Measurements from ENCODE around the gene REXO1. TPM values are rescaled to one million over a fixed set of nuclear protein-coding genes. Genes with fewer than 3 reads are reported as not detected.
A peak's percentile ranks its signal among the peaks of the same experiment; 100 is the strongest.

The REXO1 gene
- total RNA-seq, 2 donors from 2014 or later: 18.2 to 24.5 TPM

- no peak for TF ChIP-seq CTCF (IDR thresholded peaks at IDR 0.05)
- H3K27ac ChIP-seq: no peak overlapping the region
- no peaks in the 10 kb centered on the region for H3K36me3 ChIP-seq
These were observed 11.1 kb upstream of the REXO1 start for GRCh38 chr19:1859331-1859781.

GRCh38 chr19:1858412-1859081 lies 10.3 kb upstream of the REXO1 start:
- Histone ChIP-seq H3K27ac (no peak overlapping the region), H3K36me3 (no peaks in the 10 kb centered on the region), H3K4me1 (ENCODE audit: control insufficient read depth in 1 of 2, low read depth in 2 of 2) (peaks cover 47 to 71% of the 10 kb centered on the region in 2 donors), H3K27me3 (replicated peaks; ENCODE audit: insufficient read depth) (no peaks in the 10 kb centered on the region), H3K4me3 (no peak overlapping the region), H3K9me3 (no peaks in the 10 kb centered on the region)
- DNase-seq (ENCODE audit: low spot score) (no peak), ATAC-seq (ENCODE audit: insufficient number of reproducible peaks, low FRiP score, low read depth) (no peak)
- no peak for TF ChIP-seq CTCF (IDR thresholded peaks at IDR 0.05)

More at GRCh38 chr19:1859331-1859781, 11.1 kb upstream of the REXO1 start:
- no peak overlapping the region for H3K4me3 ChIP-seq
- H3K4me1 ChIP-seq (ENCODE audit: control insufficient read depth in 1 of 2, low read depth in 2 of 2): peaks cover 45 to 65% of the 10 kb centered on the region in 2 donors
- H3K27me3 ChIP-seq (replicated peaks; ENCODE audit: insufficient read depth): no peaks in the 10 kb centered on the region
- no peak for DNase-seq (ENCODE audit: low spot score)
- no peaks in the 10 kb centered on the region for H3K9me3 ChIP-seq
- no peak for ATAC-seq (ENCODE audit: insufficient number of reproducible peaks, low FRiP score, low read depth)

- no peaks in the 10 kb centered on the region for H3K27me3 ChIP-seq (replicated peaks; ENCODE audit: insufficient read depth)
- DNase-seq (ENCODE audit: low spot score): no peak
- H3K9me3 ChIP-seq: no peaks in the 10 kb centered on the region
- H3K27ac ChIP-seq: peak overlapping the region; percentile 38 to 75
- peak overlapping the region; percentile 68 for H3K4me3 ChIP-seq
- no peak for TF ChIP-seq CTCF (IDR thresholded peaks at IDR 0.05)
- H3K4me1 ChIP-seq (ENCODE audit: control insufficient read depth in 1 of 2, low read depth in 2 of 2): peaks cover 52 to 73% of the 10 kb centered on the region in 2 donors
- no peaks in the 10 kb centered on the region for H3K36me3 ChIP-seq
- no peak for ATAC-seq (ENCODE audit: insufficient number of reproducible peaks, low FRiP score, low read depth)
These were observed 9.5 kb upstream of the REXO1 start for GRCh38 chr19:1857648-1858326.

DNA sequence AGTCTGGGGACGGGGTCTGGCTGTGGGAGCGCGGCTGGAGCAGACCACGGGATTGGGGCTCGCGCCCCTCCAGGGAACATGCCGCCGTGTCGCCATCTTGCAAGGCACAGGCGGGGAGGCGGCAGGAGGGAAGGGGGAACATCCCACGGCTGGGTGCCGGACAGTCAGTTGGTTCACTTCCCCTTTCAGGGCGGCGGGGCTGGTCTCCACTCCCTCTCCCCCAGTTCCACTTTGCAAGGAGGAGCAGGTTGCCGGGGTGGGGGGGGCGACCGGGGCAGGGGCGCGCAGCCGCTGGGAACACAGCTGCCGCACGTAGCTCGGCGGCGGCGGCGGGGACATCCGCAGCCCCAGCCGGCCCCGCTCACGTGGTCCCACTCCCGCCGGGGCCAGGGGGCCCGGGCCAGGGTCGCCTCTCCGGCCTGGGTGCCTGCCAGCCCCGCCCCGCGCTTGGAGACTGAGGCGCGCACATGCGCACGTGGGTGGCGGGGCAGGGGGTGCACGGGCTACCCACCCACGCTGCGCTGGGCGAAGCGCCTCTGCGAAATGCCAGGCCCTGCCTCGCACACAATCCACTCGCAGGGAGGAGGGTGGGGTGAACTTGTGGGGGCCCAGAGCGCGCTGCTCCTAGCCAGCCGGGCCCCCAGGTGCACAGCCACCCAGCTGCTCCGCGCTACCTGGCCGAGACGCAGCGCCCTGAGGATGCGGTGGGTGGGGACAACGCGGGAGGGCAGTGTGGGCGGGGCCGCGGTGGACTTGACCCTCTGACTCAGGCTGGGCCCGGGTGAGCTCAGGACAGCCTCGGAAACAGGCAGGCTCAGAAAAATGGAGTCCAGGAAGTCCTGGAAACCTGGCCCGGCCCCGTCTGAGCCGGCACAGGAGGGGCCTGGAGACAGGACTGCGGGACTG lies 8.7 kb upstream of the REXO1 start:
- DNase-seq (ENCODE audit: low spot score) (peak; percentile 54), ATAC-seq (ENCODE audit: insufficient number of reproducible peaks, low FRiP score, low read depth) (peak; percentile 5)
- H3K27ac ChIP-seq: peak overlapping the region; percentile 53 to 75
- no peaks in the 10 kb centered on the region for H3K27me3 ChIP-seq (replicated peaks; ENCODE audit: insufficient read depth)
- no peak for TF ChIP-seq CTCF (IDR thresholded peaks at IDR 0.05)
- peak overlapping the region; percentile 68 for H3K4me3 ChIP-seq
- H3K9me3 ChIP-seq: no peaks in the 10 kb centered on the region
- peaks cover 46 to 67% of the 10 kb centered on the region in 2 donors for H3K4me1 ChIP-seq (ENCODE audit: control insufficient read depth in 1 of 2, low read depth in 2 of 2)
- no peaks in the 10 kb centered on the region for H3K36me3 ChIP-seq

DNA sequence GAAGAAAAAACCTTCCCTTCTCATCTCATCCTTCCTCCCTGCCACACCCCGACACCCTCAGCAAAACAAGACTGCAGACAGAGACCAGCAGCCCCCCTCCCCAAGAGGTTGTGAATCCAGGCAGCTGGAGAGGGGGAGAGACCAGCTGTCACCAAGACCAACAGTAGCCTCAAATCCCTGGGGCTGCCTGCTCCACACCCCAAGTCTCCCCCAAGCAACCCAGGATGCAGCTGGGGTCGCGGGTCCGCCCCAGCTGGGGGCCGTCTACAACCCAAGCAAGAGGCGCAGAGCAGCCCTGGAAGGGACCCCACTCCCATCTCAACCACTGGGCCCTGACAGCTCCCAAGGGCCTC lies 8.0 kb upstream of the REXO1 start:
- Histone ChIP-seq H3K36me3 (no peaks in the 10 kb centered on the region), H3K4me3 (peak overlapping the region; percentile 68), H3K4me1 (ENCODE audit: control insufficient read depth in 1 of 2, low read depth in 2 of 2) (peaks cover 40 to 61% of the 10 kb centered on the region in 2 donors), H3K9me3 (no peaks in the 10 kb centered on the region), H3K27me3 (replicated peaks; ENCODE audit: insufficient read depth) (no peaks in the 10 kb centered on the region), H3K27ac (peak overlapping the region; percentile 53 to 75)
- no peak for TF ChIP-seq CTCF (IDR thresholded peaks at IDR 0.05)
- ATAC-seq (ENCODE audit: insufficient number of reproducible peaks, low FRiP score, low read depth): no peak
- no peak for DNase-seq (ENCODE audit: low spot score)

Data from thoracic aorta (tissue), 2 donors.